Renal pelvis (tissue), 4 donors: Measurements from ENCODE around the gene TRIM44. TPM values are rescaled to one million over a fixed set of nuclear protein-coding genes. Genes with fewer than 3 reads are reported as not detected.
"Not testable (repeated sequence)": the region's sequence is repeated elsewhere in the genome, so short reads cannot be mapped to it uniquely, and the experiment has no call there.

Source experiments
- DNase-seq: peaks from one replicate; pipeline ENCODE4 v3.0.0-alpha.2; 2013
- polyA plus RNA-seq, 3 donors: library from polyadenylated mRNA; unstranded; fragments of 120-200 nt; gene quantifications; one replicate each; pipeline ENCODE4 v1.2.1, GENCODE V29; 2013; ENCODE audit not compliant: insufficient read length in 3 of 3

The TRIM44 gene
- polyA plus RNA-seq, 3 donors = 85.2 to 100 (median 91.3) TPM

DNA sequence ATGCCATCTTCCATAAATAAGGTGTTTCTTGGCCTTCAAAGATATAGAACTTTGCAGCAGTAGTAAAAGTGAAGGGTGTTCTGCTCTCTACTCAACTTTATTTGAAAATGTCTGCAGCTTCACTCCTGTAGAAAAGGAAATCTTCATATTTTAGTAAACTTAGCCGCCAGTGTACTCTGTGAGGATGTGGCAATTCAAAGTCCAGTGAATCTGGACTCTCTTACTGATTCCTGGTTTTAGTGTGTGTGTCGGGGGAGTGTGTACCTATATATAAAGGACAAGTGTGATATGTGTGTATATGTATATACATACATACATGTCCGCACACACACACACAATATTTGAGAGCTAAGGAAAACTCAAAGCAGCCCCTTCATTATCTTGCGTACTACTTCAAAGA lies 147.0 kb downstream of the TRIM44 start:
- no peak for DNase-seq

DNA sequence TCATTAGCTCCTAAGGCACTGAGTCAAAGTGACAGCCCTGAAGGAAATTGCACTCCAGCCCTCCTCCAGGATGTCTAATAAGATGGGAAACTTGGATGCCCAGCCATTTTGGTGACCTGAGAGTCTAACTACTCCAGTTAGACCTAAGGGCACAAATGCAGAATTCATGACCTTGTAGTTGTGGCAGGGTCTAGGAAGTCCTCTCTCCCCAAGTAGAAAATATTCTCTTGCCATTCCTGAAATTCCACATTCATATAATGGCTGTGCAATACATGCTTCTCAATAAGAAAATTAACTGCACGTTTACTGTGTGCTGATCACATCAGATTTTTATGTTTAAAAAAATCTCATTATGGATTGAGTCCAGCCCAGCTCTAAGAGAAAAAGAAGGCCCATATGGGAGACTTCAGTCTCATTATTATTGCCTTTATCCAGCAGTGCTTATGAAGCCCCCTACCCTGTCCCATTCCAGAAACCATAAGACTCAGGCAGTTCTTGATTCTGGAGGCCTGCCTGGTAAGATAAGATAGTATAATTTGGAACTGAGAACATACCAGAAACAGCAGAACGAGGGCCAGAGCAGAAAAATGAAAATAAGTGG lies 147.6 kb downstream of the TRIM44 start:
- no peak for DNase-seq

DNA sequence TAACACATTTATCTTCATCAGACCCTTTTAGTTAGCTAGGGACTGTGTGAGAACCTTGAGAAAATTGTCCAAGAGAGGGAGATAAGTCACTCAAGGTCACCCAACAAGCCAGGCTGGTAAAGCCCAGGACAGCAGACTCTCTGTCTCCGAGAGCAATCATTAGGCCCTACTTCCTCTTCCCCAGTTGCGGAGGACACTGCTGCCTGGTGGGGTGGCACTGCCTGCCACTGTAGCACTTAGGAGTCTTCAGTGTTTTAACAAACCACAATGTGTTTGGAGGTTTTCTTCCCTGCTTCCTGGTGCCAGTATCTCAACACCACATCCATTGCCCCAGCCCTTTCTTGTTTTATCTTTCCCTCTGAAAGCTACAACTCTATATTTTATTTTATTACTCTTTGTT lies 149.2 kb downstream of the TRIM44 start:
- no peak for DNase-seq

DNA sequence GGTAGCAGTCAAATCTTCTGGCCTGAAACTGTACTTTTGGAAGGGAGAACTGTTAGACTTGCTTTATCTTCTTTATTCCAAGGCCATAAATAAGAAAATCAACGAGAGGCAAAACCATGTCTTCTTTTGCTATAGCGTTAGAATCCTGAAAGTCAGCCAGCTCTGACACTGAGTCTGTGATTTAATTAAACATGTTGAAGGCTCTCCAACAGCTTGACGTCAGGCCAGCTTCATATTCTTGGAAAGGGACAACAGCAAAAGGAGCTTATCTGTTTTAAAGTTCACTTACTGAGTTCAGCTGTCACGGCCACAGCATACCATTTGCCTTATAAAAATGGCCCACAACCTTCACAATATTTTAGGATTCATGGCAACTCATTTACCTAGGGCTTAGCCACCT lies 150.3 kb downstream of the TRIM44 start:
- peak; percentile 69 for DNase-seq

DNA sequence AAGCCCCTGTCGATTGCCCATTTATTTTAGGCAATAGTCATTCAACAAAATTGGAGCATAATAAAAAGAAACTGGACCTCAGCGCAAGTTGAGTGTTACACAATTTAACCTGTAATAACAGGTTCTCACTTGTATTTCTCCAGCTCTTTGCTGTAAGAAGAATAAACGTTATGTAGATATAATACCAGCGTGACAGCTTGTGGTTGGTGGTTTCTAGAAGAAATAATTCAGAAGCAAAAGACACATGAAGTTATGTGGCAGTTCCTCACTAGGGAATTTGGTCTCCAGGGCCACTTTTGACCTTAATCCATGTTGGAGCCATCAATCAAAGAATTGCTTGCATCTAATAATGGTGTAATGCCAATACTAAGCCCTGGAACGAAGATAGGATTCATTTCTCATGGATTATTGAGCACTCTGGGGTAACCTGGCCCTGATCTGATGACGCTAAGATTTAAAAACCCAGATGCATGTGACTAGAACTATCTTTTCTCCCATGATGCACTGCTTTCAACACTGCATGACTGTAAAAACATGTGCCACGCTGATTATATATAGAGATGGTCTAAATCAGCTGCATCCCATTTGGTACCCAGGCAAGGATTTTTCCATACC lies 151.6 kb downstream of the TRIM44 start:
- DNase-seq = no peak

DNA sequence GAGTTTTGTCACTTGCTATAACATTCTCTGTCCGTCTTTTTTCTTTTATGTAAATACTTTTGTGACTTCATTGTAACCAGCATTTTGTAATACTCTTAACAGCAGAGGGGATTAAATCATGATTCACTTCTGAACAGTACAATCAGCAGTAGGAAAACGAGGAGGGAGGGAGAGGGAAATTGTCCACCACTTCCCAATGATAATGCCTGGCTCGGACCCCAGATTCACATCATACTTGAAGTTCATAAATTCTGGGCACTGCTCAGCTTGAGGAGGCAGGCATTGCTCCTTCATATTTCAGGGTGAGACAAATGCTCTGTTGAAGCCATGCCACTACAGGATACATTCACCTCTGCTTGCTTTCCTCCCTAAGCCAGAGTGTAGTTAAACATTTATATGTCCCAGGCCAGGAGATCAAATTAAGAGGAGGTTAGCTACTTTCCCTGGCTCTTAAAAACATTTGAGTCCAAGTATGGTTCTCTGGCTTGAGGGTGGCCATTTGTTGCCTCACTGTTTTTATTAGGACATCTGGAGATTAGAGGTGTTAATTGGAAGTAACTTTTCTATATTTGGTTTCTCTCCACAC lies 152.2 kb downstream of the TRIM44 start:
- no peak for DNase-seq

DNA sequence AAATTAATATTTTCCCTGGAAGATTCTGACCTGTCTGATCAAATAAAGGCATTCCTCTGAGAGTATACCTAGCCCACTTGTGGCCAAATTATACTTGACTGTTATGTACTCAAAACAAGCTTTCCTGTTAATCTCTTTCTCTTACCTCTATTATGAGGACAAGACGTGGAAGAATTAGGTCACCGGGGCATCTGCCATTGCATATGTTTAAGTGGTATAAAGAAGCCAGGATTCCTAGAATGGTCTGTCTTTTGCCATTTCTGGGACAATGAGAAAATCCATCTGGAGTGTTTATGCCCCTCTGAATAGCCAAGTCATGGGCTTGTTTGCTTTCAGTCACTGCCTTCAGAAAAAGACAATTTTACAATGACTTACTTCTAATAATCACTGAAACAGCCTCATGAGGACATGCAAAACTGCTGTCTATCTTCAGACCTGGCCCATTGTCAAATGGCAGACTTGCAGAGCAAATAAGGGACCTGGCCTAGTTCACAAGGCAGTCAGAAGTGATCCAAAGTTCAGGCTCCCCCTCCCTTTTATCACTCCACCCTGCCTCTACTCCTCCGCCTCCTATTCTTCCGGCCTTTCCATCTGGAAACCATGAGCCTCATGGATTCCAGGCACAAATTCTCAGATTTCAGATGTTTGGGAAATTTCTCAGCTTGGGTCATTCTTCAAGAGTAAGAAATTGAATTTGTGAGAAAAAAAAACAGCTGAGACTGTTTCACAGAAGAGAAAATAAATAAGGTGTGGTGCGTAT lies 153.2 kb downstream of the TRIM44 start:
- DNase-seq = peak; percentile 57

DNA sequence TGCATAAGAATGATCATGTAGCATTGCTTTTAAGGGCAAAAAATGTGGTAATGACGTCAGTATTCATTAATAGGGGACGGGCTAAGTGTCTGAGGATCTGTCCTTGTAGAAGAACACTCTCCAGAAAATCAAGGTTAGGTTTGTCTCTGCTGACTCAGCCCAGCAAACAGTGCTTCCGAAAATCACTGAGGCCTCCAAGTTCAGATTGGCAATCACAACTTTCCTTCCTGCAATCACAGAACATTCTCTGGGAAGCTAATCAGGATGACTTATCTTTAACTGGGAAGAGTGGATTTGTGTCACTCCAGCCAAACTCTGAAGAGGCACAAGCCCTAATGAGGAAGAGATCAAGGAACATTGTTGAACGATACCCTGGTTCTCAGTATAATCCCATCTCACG lies 158.0 kb downstream of the TRIM44 start:
- no peak for DNase-seq

DNA sequence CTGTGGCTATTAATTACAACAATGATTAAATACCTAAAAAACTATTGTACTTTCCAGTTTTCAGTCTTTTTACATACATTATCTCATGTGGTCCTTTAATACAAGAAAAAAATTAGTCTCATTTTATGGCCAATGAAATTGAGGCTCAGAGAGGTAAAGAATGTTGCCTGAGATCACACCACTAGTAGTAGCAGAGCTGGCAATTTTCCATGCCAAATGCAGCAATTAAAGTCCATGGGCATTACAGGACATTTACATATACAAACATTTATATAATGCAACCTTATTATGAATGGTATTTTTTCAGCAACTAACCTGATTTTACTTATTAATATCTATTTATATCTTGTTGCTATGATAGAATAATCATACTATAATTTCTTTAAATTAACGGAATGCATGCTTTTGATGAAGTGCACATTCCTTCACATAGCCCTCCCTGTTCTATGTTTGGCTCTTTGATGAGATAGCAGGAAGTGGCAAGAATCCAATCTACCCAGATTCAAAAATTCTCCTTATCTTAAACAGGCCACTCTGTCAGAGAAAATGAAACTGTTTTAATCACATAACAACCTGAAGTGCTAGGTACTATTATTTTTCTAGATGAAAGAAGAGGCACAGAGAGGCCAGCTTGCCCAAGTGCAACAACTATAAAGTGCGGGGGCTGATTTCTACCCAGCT lies 160.4 kb downstream of the TRIM44 start:
- DNase-seq = no peak

DNA sequence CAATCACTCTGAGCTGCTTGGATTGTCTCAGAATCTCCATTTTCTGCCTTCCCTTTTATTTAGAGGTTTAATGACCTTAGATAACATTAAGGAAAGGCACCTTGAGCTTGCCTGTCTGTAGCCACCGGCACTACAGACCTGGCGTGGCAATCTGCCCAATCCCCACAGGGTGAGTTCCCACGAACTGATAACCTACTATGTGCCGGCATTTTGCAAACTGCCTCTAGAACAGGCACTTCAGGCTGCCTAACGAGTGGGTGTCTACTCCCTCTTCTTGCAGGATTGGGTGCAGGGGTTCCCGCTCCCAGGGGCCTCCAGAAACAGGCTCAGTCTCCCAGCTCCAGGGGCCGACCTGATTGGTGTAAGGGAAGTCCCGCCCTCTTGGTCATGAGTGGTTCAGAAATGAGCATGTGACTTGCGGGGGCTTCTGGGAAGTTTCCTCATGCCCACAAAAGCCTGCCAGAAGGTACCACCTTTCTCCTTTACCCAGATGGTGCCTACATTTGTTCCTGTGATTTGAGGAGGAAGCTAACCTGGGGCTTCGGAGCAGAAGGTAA lies 161.2 kb downstream of the TRIM44 start:
- no peak for DNase-seq

DNA sequence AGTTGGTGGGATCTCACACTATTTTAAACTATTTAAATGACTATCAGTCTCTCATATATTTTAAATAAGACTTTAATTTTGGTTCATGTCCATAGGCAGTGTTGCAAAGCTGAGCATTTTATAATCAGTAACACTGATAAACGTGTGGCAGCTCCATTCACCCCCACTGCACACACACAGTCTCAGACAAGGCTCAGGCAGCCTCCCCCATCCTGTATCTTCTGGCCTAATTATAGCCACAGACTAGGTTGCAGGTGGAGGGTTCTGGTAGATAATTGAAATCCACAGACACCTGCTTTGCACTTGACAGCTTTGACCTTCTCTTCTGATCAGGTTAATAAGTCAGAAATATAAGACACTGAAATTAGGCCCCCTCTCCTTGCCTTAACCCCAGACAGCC lies 162.8 kb downstream of the TRIM44 start:
- DNase-seq = no peak

DNA sequence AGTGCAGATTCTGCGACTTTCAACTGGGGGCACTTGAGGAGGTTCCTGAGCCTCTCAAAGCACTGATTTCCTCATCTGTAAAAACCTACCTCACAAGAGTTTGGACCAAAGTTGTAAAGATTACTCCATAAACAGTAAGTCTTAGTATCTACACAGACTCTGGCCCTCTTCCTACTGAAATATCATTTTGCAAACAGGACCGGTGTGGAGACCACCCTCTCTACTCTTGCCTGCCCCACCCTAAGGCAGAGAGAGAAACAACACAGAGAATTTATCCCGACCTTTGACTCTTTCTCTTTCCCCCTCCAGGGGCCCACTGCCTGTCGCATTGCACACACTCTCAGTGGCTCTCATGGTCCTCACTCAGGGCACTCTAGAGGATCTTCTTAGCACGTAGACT lies 163.4 kb downstream of the TRIM44 start:
- DNase-seq = no peak

DNA sequence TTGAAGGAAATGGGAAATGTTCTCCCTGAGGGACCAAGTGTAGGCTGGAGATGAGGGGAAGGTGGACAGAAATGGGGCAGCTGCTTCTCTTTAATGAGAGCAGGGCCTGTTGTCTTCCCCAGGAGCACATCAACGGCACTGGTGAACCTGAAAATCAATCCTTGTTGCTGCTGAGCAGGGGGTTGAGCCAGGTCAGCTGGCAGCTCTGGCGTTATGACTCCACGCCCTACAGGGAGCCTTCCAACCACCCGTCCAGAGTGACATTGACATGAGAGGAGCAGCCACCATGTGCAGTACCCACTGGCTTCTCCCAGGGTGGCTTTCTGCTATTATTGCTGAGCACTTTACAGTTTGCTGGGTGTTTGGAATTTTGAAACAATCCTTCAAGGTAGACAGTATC lies 164.4 kb downstream of the TRIM44 start:
- DNase-seq = no peak

DNA sequence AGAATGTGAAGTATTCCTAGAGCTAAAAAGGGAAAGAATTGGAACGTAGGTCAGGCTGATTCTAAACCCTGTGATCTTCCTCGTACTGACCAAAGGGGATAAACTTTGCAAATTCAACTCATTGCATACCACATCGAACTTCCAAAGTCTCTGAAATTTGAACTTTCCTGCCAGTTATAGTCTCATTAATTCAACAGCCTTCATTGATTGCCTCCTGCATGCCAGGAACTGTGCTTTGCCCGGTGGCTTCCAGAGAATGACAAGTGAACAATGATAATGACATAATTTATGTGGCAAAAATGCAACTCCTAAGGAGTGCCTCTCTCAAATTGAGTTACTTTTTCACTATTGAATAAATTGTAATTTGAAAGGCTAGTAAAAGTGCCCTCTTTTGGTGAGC lies 173.6 kb downstream of the TRIM44 start:
- no peak for DNase-seq

DNA sequence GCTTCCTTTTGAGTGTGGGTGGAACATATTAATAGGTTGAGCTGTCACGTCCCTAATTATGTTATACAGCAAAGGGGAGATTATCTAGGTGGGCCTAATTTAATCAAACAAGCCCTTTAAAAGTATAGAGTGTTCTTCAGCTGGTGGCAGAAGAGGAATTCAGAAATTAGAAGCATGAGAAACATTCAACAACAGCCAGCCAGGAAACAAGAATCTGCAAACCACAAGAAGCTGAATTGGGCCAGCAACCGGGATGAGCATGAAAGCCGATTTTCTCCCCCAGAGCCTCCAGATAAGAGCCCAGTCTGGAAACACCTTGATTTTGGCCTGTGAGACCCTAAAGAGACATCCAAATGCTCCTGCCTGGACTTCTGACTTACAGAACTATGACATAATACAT lies 175.5 kb downstream of the TRIM44 start:
- no peak for DNase-seq

DNA sequence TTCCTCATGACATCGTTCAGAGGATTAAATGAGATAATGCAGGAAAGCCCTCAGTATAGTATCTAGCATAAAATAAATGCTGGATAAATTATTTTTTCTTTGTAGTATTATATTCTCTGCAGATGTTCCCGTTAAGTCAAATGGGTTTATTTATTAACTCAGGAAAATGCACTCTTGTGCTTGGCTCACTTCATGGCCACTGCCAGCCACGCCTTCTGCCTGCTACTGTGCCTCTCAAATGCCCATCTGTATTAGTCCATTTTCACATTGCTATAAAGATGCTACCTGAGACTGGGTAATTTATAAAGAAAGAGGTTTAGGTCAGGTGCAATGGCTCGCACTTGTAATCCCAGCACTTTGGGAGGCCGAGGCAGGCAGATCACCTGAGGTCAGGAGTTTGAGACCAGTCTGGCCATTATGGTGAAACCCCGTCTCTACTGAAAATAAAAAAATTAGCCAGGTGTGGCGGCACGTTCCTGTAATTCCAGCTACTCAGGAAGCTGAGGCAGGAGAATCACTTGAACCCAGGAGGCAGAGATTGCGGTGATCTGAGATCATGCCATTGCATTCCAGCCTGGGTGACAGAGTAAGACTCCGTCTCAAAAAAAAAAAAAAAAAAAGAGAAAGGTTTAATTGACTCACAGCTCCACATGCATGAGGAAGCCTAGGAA lies 176.3 kb downstream of the TRIM44 start:
- DNase-seq = not testable (repeated sequence)

DNA sequence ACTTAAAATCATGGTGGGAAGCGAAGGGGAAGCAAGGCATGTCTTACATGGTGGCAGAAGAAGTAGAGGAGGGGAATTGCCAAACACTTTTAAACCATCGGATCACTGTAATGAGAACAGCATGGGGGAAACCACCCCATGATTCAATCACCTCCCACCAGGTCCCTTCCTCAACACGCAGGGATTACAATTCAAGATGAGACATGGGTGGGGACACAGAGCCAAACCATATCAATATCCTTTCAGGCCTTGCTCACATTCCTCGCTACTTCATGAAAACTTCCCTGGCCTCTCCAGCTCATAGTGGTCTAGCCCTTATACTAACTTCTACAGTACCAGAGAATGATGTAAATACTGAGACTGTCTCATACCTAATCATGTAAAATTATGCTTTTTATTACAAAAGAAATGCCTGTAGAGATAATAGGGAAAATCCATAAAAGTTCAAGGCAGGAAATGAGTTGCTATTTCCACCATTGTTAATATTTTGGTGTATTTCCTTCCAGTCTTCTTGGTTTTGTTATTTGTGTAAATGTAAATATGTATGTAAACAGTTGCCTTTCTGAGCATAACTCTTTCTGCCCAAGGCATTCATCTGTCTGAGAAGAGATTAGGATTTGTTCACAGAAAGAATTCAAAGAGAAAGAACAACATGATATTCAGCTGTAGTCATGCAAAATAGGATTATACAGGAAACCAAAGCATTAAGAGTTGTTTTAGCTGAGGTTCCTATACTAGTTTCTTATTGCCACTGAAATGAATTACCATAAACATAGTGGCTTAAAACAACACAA lies 177.0 kb downstream of the TRIM44 start:
- no peak for DNase-seq

DNA sequence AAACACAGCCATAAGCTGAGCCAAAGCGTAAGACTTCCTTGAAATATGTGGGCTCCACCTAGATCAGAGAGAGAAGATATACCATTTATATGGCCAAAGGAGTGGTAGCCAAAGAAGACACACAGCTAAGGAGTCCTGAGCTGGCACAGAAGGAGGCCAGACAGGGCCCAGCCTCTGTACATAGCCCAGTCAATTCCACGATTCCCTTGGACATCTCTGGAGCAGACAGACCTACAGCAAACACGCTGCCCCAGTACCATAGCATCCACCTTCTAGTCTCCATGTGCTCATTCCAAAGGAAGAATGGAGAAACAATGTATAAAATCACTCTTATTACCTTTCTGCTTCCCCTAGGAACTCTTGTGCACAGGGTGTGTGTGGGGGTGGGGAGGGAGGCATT lies 179.2 kb downstream of the TRIM44 start:
- no peak for DNase-seq

DNA sequence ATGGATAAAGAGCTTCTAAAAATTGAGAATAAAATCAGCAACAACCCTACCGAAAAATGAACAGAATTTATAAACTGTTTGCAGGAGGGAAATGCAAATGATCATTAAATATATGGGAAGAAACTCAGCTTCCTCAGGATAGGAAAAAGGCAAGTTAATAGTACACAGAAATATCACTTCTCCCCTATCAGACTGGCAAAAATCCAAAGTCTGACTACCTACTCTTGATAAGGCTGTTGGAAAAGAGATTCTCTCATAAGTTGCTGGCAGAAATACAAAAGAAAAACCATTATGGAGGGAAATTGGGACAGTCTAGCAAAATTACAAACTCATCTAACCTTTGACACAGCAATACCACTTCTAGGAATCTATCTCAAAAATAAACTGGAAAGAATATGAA lies 180.4 kb downstream of the TRIM44 start:
- DNase-seq = no peak

DNA sequence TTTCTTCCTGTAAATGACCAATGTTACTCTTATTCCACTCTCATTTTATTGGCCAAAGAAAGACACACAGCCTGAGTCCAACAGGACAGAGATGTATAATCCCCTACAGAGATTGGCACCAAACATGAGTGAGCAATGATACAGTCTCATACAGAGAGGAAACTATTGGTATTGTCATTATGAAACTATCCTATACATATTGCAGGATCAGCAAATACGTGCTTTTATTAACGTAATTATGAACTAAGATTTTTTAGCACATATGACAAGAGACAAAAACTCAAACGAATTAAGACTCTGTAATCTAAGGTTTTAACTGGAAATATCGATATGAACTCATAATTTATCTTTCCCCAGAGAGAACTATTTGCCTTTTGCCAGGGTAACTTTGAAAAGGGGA lies 182.0 kb downstream of the TRIM44 start:
- no peak for DNase-seq

DNA sequence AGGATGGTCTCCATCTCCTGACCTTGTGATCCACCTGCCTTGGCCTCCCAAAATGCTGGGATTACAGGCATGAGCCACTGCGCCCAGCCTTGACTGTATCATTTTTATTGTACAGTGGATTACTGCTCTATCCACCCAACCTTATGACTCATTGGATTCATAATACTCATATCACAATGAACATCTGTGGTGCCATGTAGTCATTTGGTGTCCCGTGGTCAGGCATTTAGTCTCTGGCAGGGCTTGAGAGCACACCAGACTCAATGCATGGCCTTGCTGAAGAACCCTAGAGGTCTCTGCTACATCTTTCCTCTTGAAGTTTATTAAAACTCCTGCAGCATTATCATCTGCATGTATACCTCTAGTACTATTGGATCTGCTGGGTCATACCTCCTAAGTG lies 183.3 kb downstream of the TRIM44 start:
- no peak for DNase-seq
